Tibial nerve (tissue), 4 donors: Measurements from ENCODE around the gene NDUFS7. TPM values are rescaled to one million over a fixed set of nuclear protein-coding genes. Genes with fewer than 3 reads are reported as not detected.
A peak's percentile ranks its signal among the peaks of the same experiment; 100 is the strongest.

Experiments used
- DNase-seq, 2 donors: peaks; one replicate each; pipeline ENCODE4 v3.0.0-alpha.2; 2019; ENCODE audit warnings: low spot score in 2 of 2
- H3K27ac ChIP-seq, 4 donors: fragments of 200-600 bp; sonication (generic) in 3 of 4; one replicate each; pipeline ENCODE4 v1.5.1; 2017 to 2019; ENCODE audit warnings: mild to moderate bottlenecking in 1 of 4
- H3K27me3 ChIP-seq, 2 donors: fragments of 200-600 bp; sonication (generic) in 1 of 2; one replicate each; pipeline versions ENCODE4 v1.5.1 to v1.6.0; 2017 to 2019
- H3K36me3 ChIP-seq, 3 donors: fragments of 200-600 bp; sonication (generic); one replicate each; pipeline ENCODE4 v1.5.1; 2018 to 2019
- H3K4me1 ChIP-seq, 4 donors: fragments of 200-600 bp; sonication (generic) in 3 of 4; one replicate each; pipeline ENCODE4 v1.5.1; 2017 to 2019
- H3K4me3 ChIP-seq, 4 donors: fragments of 200-600 bp; sonication (generic) in 3 of 4; one replicate each; pipeline ENCODE4 v1.5.1; 2017 to 2019; ENCODE audit warnings: mild to moderate bottlenecking in 1 of 4, moderate library complexity in 1 of 4
- H3K9me3 ChIP-seq, 4 donors: fragments of 200-600 bp; sonication (generic) in 3 of 4; one replicate each; pipeline ENCODE4 v1.5.1; 2017 to 2019
- CTCF ChIP-seq, 5 experiments: fragments of 200-600 bp in 3 of 5; fragments of 450-650 bp in 2 of 5; sonication (generic) in 3 of 5; IDR thresholded peaks; one replicate each; pipeline ENCODE4 v1.5.1; 2016 to 2019; ENCODE audit warnings: antibody characterized with exemption in 5 of 5, mild to moderate bottlenecking in 3 of 5, moderate library complexity in 2 of 5
- EP300 ChIP-seq, 2 donors: sonication (generic); formaldehyde crosslinking; IDR thresholded peaks; one replicate each; pipeline ENCODE4 v1.6.1; 2017; ENCODE audit warnings: antibody characterized with exemption in 2 of 2, mild to moderate bottlenecking in 1 of 2
- POLR2A ChIP-seq, 2 donors: fragments of 450-650 bp; IDR thresholded peaks; one replicate each; pipeline ENCODE4 v1.6.1; 2017; ENCODE audit warnings: antibody characterized with exemption in 2 of 2, mild to moderate bottlenecking in 2 of 2, moderate library complexity in 2 of 2
- WGBS, 2 donors: methylation state at CpG; one replicate each; pipeline ENCODE4 v1.1.5; 2018; 5-methylcytosine and 5-hydroxymethylcytosine counted together
- total RNA-seq, 4 donors: library from RNA; depleted of rRNA; stranded (reverse); fragments of >200 nt; gene quantifications; one replicate each; pipeline ENCODE4 v1.1.0, GENCODE V29; 2016

The NDUFS7 gene
- total RNA-seq, 4 donors from 2014 or later, result 146 to 162 (median 151) TPM

DNA sequence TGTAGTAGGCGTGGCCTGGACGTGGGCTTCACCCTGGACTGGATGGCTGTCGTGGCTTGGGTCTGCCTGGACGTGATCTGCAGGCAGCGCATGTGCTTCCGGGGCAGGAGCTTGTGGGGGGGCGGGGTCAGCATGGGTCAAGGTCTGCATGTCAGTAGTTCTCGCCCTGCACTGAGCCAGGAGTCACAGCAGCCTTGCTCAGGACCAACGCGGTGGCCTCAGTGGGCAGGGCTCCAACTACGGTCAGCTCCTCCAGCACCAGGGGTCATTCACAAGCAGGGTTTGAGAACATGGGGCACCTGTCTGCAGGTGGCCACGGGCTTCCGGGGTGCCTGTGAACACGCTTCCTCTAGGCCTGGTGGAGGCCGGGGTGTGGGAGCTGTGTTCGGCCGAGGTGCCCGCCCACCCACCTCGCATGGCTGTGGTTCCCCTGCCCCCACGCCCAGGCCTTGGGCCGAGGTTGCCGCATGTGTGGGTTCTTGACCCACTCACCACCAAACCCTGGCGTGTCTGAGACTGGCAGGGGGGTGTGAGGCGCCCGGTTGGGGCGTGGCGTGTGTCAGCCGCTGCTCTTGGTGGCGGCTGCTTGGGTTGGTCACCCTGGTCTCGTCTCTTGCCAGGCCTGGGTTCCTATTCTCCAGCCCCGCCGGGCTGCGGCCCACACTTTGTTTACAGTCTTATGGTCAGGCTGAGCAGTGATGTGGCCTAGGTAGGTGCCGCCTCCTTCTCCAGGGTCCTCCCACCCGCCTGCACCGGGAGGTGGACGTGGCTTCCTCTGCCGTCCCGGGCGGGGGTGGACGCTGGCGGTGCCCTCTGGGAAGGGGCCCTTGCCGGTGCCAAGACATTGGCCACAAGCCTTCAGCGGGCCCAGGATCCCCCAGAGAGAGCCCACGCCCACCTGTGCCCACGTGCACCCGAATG is 49.7 kb downstream of the NDUFS7 start:
- Histone ChIP-seq H3K4me1 (peaks cover 0 to 5% (median 2%) of the 10 kb centered on the region in 4 donors), H3K9me3 (no peaks in the 10 kb centered on the region), H3K27ac (peak overlapping the region in 1 of 4 donors; percentile 0), H3K36me3 (peaks cover 6 to 80% (median 28%) of the 10 kb centered on the region in 3 donors), H3K4me3 (no peak overlapping the region), H3K27me3 (no peaks in the 10 kb centered on the region)
- 85% methylated on average over 31 to 33 of the region's 47 CpGs for WGBS, 2 donors
- TF ChIP-seq POLR2A (IDR thresholded peaks at IDR 0.05) (no peak), CTCF (IDR thresholded peaks at IDR 0.05) (no peak), EP300 (IDR thresholded peaks at IDR 0.05) (no peak)
- no peak for DNase-seq

- Histone ChIP-seq H3K4me3 (no peak overlapping the region), H3K27me3 (no peaks in the 10 kb centered on the region), H3K27ac (no peak overlapping the region), H3K36me3 (peaks cover 6 to 74% (median 26%) of the 10 kb centered on the region in 3 donors), H3K4me1 (peaks cover 0 to 6% (median 5%) of the 10 kb centered on the region in 4 donors), H3K9me3 (no peaks in the 10 kb centered on the region)
- WGBS, 2 donors, result 89 to 90% methylated on average over 13 to 17 of the region's 17 CpGs
- no peak for DNase-seq
- TF ChIP-seq CTCF (IDR thresholded peaks at IDR 0.05) (no peak), EP300 (IDR thresholded peaks at IDR 0.05) (no peak), POLR2A (IDR thresholded peaks at IDR 0.05) (no peak)
Observed at GRCh38 chr19:1434040-1434366, 50.3 kb downstream of the NDUFS7 start.

- H3K36me3 ChIP-seq, result peaks cover 6 to 71% (median 24%) of the 10 kb centered on the region in 3 donors
- TF ChIP-seq EP300 (IDR thresholded peaks at IDR 0.05), result no peak
- TF ChIP-seq POLR2A (IDR thresholded peaks at IDR 0.05), result no peak
- TF ChIP-seq CTCF (IDR thresholded peaks at IDR 0.05), result no peak
- no peak overlapping the region for H3K4me3 ChIP-seq
- H3K27ac ChIP-seq, result peak overlapping the region in 1 of 4 donors; percentile 44
- no peaks in the 10 kb centered on the region for H3K27me3 ChIP-seq
- 77 to 84% methylated on average over 24 to 39 of the region's 39 CpGs for WGBS, 2 donors
- no peak for DNase-seq
- H3K9me3 ChIP-seq, result no peaks in the 10 kb centered on the region
- H3K4me1 ChIP-seq, result peaks cover 0 to 12% (median 11%) of the 10 kb centered on the region in 4 donors
Observed at GRCh38 chr19:1434577-1435060, 50.9 kb downstream of the NDUFS7 start.

GRCh38 chr19:1435378-1435989 is 51.8 kb downstream of the NDUFS7 start:
- H3K27ac ChIP-seq, result peak overlapping the region in 1 of 4 donors; percentile 44
- WGBS, 2 donors, result 80 to 83% methylated on average over 21 of the region's 21 CpGs
- peaks cover 0 to 21% (median 18%) of the 10 kb centered on the region in 4 donors for H3K4me1 ChIP-seq
- H3K36me3 ChIP-seq, result peaks cover 11 to 71% (median 26%) of the 10 kb centered on the region in 3 donors
- TF ChIP-seq POLR2A (IDR thresholded peaks at IDR 0.05), result no peak
- no peak for TF ChIP-seq EP300 (IDR thresholded peaks at IDR 0.05)
- TF ChIP-seq CTCF (IDR thresholded peaks at IDR 0.05), result no peak
- H3K9me3 ChIP-seq, result no peaks in the 10 kb centered on the region
- DNase-seq, result no peak
- no peak overlapping the region for H3K4me3 ChIP-seq
- H3K27me3 ChIP-seq, result no peaks in the 10 kb centered on the region
